Stimulated activated CD4-positive, alpha-beta T cell treated with anti-CD3 and anti-CD28 coated beads, TNF-alpha, amount 100 ng/mL, for 1 hour (primary cell): ENCODE measurements around the gene VAV1.
A peak's percentile ranks its signal among the peaks of the same experiment; 100 is the strongest.

Experiments
- DNase-seq, 3 donors: peaks; one replicate each; pipeline ENCODE4 v3.0.0-alpha.2; 2020; ENCODE audit warnings: low read depth in 3 of 3, low spot score in 1 of 3

Gene VAV1

DNA sequence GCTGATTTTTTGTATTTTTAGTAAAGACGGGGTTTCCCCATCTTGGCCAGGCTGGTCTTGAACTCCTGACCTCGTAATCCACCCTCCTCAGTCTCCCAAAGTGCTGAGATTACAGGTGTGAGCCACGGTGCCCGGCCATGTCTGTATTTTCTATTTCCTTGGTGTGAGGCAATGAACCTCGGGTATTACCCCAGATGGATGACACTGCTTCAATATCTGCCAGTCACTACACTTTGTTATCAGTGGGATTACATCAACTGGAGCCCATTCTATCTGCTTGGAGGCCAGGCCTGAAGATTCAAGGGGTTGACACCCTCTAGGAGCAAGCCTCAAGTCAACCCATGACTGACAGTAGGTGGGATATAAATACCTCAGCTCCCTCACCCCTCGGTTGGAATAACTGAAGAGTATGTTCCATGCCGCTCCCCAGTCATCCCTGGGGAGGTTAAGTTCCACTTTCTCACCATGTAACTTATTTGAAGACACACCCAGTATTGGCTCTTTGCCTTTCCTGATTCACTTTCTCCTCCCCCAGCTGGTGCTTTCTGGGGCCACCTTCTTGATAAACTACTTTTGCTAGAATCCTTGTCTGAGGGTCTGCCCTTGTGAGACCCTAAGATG lies 113.9 kb downstream of the VAV1 start:
- DNase-seq = no peak

DNA sequence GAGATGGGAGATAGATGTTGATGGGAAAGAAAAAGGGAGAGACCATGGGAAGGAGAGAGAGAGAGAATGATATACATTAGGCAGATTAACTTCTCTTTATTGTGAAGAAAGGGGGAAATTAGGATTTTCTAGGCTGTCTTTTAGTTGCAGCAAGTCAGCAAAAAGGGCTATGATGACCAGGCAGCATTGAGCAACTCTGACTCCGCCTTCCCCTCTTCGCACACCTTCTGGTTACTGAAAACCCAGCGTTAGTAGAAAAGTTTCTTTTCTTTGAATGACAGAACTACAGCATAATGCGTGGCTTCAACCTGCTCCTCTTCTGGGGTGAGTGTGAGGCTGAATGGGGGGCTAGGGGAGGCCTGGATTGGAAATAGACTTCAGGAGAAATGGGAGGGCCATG lies 114.8 kb downstream of the VAV1 start, which contains the start of gene ADGRE1:
Gene ADGRE1, plus strand, starts transcription at position 264 of the 400 bp plus-strand sequence. Its CDS starts 30 bp downstream, at position 294.
- DNase-seq = no peak

- DNase-seq = no peak
Observed at GRCh38 chr19:6888967-6889366, 116.5 kb downstream of the VAV1 start.

- DNase-seq = no peak
Observed at GRCh38 chr19:6890401-6890913, 117.9 kb downstream of the VAV1 start.

DNA sequence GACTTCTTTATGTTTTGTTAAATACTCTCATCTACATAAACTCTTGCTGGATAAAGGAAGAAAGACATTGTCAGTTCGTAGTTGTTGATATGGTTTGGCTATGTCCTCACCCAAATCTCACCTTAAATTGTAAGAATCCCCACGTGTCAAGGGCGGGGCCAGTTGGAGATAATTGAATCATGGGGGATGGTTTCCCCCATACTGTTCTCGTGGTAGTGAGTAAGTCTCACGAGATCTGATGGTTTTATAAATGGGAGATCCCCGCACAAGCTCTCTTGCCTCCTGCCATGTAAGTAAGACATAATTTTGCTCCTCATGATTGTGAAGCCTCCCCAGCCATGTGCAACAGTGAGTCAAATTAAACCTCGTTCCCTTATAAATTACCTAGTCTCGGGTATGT lies 118.4 kb downstream of the VAV1 start:
- peak in 1 of 3 donors; percentile 11 for DNase-seq

DNA sequence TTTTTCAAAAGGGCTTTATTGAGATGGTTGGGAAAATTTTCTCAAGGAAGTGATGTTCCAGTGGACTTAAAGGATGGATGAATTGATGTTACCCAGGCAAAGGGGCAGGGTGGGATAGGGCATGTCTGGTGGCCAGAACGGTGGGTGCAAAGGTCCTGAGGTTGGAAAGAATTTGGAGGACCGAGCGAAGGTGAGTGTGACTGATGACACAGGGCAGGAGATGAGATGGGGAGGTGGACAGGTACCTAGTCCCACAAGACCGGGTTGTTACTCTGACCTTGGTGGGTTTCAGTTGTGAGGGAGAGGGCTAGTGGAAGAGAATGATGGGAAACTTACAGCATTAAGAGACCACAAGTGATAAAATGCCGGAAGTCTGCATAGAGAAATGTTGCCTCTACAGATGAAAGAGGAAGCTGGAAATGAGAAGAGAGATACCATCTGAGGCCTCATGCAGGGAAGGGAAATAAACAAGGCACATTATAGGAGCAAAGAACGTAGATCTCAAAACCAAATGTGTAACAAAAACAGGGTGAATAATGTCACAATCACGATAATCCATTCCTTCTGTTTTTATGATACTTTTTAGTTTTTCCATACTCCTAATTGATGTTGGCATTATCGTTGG lies 119.4 kb downstream of the VAV1 start:
- DNase-seq = no peak

- DNase-seq = no peak
Observed at GRCh38 chr19:6894313-6894712, 121.8 kb downstream of the VAV1 start.

GRCh38 chr19:6903446-6903845 lies 130.9 kb downstream of the VAV1 start:
- no peak for DNase-seq

DNA sequence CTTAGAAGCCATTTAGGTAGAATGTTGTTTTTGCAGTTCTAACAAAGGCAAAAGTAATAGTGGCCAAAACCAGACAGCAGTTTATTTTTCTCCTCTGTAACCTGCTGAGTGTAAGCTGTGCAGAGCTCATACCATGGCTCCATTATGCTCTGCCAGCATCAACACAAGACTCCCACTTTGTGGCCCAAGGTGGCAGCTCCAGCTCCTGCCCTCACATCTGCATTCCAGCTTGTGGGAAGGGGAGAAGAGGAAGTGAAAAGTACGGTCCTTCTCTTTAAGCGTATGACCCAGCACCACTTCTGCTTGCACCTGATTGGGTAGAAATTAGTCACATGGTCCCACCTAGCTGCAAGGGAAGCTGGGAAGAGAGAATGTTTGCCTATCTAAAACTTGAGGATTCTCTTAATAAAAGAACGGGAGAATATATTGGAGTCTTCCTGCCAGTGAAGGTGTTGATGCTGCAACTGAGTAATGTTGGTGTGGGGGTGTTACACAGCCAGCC lies 134.1 kb downstream of the VAV1 start:
- DNase-seq = no peak
